Kidney (tissue), 14 donors: Measurements from ENCODE around the gene SPOCK2. TPM values are rescaled to one million over a fixed set of nuclear protein-coding genes. Genes with fewer than 3 reads are reported as not detected.
A peak's percentile ranks its signal among the peaks of the same experiment; 100 is the strongest.

Experiments used
- DNase-seq, 5 donors: peaks; one replicate each; pipeline ENCODE4 v3.0.0-alpha.2; 2013 to 2020
- FAIRE-seq: peaks from 2 replicates; lab custom pipeline; 2012; peaks lifted over from hg19 to GRCh38; lab: Jason Lieb, UNC
- H3K27ac ChIP-seq, 2 donors: one replicate each; pipeline ENCODE4 v1.7.0; 2013; ENCODE audit warnings: low read depth in 2 of 2, low read length in 2 of 2, inconsistent platforms in 1 of 2
- H3K27me3 ChIP-seq: one replicate; pipeline ENCODE4 v1.7.1; 2013; ENCODE audit warnings: low read length, inconsistent platforms; ENCODE audit not compliant: control insufficient read depth, insufficient read depth
- H3K36me3 ChIP-seq, 3 donors: one replicate each; pipeline versions ENCODE4 v1.7.0 to v1.7.1; 2013; ENCODE audit warnings: low read length in 3 of 3, control low read depth in 1 of 3, inconsistent platforms in 1 of 3; ENCODE audit not compliant: insufficient read depth in 3 of 3, control insufficient read depth in 2 of 3
- H3K4me1 ChIP-seq, 3 donors: one replicate each; pipeline versions ENCODE4 v1.7.0 to v1.7.1; 2013; ENCODE audit warnings: low read length in 3 of 3, inconsistent platforms in 1 of 3, low read depth in 1 of 3; ENCODE audit not compliant: control insufficient read depth in 2 of 3, insufficient read depth in 2 of 3
- H3K4me3 ChIP-seq, 3 donors: one replicate each; pipeline versions ENCODE4 v1.7.0 to v1.8.1; 2013; ENCODE audit warnings: low read length in 3 of 3, control low read depth in 1 of 3, inconsistent platforms in 1 of 3
- H3K9ac ChIP-seq, 3 donors: one replicate each; pipeline versions ENCODE4 v1.7.0 to v1.7.1; 2013; ENCODE audit warnings: low read length in 3 of 3, control low read depth in 1 of 3, inconsistent platforms in 1 of 3
- H3K9me3 ChIP-seq, 3 donors: one replicate each; pipeline versions ENCODE4 v1.7.0 to v1.7.1; 2013; ENCODE audit warnings: low read length in 3 of 3, control low read depth in 1 of 3, inconsistent platforms in 1 of 3; ENCODE audit not compliant: control insufficient read depth in 2 of 3, insufficient read depth in 1 of 3
- CTCF ChIP-seq: IDR thresholded peaks from 3 replicates; pipeline ENCODE4 v1.5.1; 2012; ENCODE audit warnings: mild to moderate bottlenecking, moderate library complexity, borderline replicate concordance; ENCODE audit not compliant: insufficient read depth; ENCODE audit errors: extremely low read depth
- intact Hi-C: fragments of 100-400 bp; cut with DNase I; formaldehyde crosslinking; loops from one replicate; pipeline ENCODE4 v1.11.1; 2022
- polyA plus RNA-seq: library from polyadenylated mRNA; stranded (reverse); fragments of 350-450 nt; fragmentation: Illumina TruSeq; extraction: RNeasy Lipid Tissue Mini Kit (QIAGEN cat#74804); gene quantifications from one replicate; pipeline ENCODE4 v1.2.3, GENCODE V29; 2014; ENCODE audit warnings: low read depth, low replicate concordance; ENCODE audit not compliant: insufficient read depth
- total RNA-seq: library from RNA; stranded (reverse); fragmentation: NEBNext Ultra II Directional; extraction: Animal tissue kit (Norgen Biotek cat#: 25700); gene quantifications from one replicate; pipeline ENCODE4 v1.2.1, GENCODE V29; 2021
- donor health status: control.
- donor health status: control.
- donor health status: control.
- donor health status: control.
- donor health status: control.
- donor health status: DM: yes; HTN: yes; CAD: no.
- donor health status: Normal renal cell carcinoma (clear cell type).

SPOCK2 gene
- total and polyA plus RNA-seq, 2 donors from 2014 or later, result 19.7 to 103 TPM

GRCh38 chr10:72124989-72125388, 36.6 kb upstream of the SPOCK2 start:
- H3K4me1 ChIP-seq, result no peaks in the 10 kb centered on the region
- H3K36me3 ChIP-seq, result no peaks in the 10 kb centered on the region
- intact Hi-C loops, result loop anchor here (10.0 kb wide), 1 partner anchor 210 kb away; no protein-coding TSS in a partner anchor
- H3K27ac ChIP-seq, result peak overlapping the region; percentile 8 to 27
- H3K4me3 ChIP-seq, result no peak overlapping the region
- FAIRE-seq (no peak), DNase-seq (peak in 3 of 5 donors; percentile 38 to 87 (median 67))
- H3K9ac ChIP-seq, result no peak overlapping the region
- no peaks in the 10 kb centered on the region for H3K27me3 ChIP-seq
- H3K9me3 ChIP-seq, result no peaks in the 10 kb centered on the region
- TF ChIP-seq CTCF, result no peak

- FAIRE-seq, result no peak
- no peak for TF ChIP-seq CTCF
- DNase-seq, result peak in 1 of 5 donors; percentile 10
- no peaks in the 10 kb centered on the region for H3K36me3 ChIP-seq
- H3K27ac ChIP-seq, result peak overlapping the region in 1 of 2 donors; percentile 27
- intact Hi-C loops, result loop anchor here (10.0 kb wide), 1 partner anchor 210 kb away; no protein-coding TSS in a partner anchor
- no peak overlapping the region for H3K4me3 ChIP-seq
- no peaks in the 10 kb centered on the region for H3K27me3 ChIP-seq
- no peaks in the 10 kb centered on the region for H3K9me3 ChIP-seq
- H3K4me1 ChIP-seq, result no peaks in the 10 kb centered on the region
- H3K9ac ChIP-seq, result no peak overlapping the region
Observed at GRCh38 chr10:72124381-72124780, 36.0 kb upstream of the SPOCK2 start.

- intact Hi-C loops, result loop anchor here (10.0 kb wide), 1 partner anchor 211 kb away; no protein-coding TSS in a partner anchor
- H3K27ac ChIP-seq, result no peak overlapping the region
- no peak overlapping the region for H3K9ac ChIP-seq
- TF ChIP-seq CTCF, result no peak
- FAIRE-seq (no peak), DNase-seq (peak in 1 of 5 donors; percentile 57)
- H3K4me1 ChIP-seq, result no peaks in the 10 kb centered on the region
- no peak overlapping the region for H3K4me3 ChIP-seq
- no peaks in the 10 kb centered on the region for H3K9me3 ChIP-seq
- no peaks in the 10 kb centered on the region for H3K36me3 ChIP-seq
- no peaks in the 10 kb centered on the region for H3K27me3 ChIP-seq
Observed at GRCh38 chr10:72123616-72124015, 35.3 kb upstream of the SPOCK2 start.

- intact Hi-C loops, result loop anchor here (10.0 kb wide), 1 partner anchor 213 kb away; no protein-coding TSS in a partner anchor
- no peak overlapping the region for H3K4me3 ChIP-seq
- H3K9me3 ChIP-seq, result no peaks in the 10 kb centered on the region
- no peak overlapping the region for H3K9ac ChIP-seq
- FAIRE-seq (no peak), DNase-seq (no peak)
- no peak overlapping the region for H3K27ac ChIP-seq
- no peaks in the 10 kb centered on the region for H3K27me3 ChIP-seq
- TF ChIP-seq CTCF, result no peak
- no peaks in the 10 kb centered on the region for H3K36me3 ChIP-seq
- no peaks in the 10 kb centered on the region for H3K4me1 ChIP-seq
Observed at GRCh38 chr10:72122221-72122620, 33.9 kb upstream of the SPOCK2 start.
